K562 (cell line): Measurements from ENCODE around the gene ROBO3. TPM values are rescaled to one million over a fixed set of nuclear protein-coding genes. Genes with fewer than 3 reads are reported as not detected.

Experiments used
- ATAC-seq: fragments of 200-7000 bp; cut with Tn5 transposase; 3 replicates; pipeline ENCODE4 v1.9.1; 2020; ENCODE audit warnings: moderate library complexity
- BruUV-seq: library from RNA; stranded (reverse); fragments of 400-500 nt; replicated peaks from 2 replicates; lab custom pipeline; 2021; lab: Mats Ljungman, UMichigan
- CTCF ChIA-PET: fragments of 300-600 bp; formaldehyde crosslinking; extraction: SDS; loops from one replicate; lab custom pipeline; 2021; ENCODE audit warnings: low intra/inter-chr PET ratio; lab: Yijun Ruan, JAX
- POLR2A ChIA-PET: fragments of 300-600, 350-650 bp; sonication (Branson Sonifier 250); formaldehyde crosslinking; extraction: SDS; loops from one replicate; lab custom pipeline; 2021; ENCODE audit warnings: antibody characterized with exemption, inconsistent platforms; lab: Yijun Ruan, JAX
- DNase-seq, 4 experiments: peaks; one replicate each; pipeline versions ENCODE4 v3.0.0 to v3.0.0-alpha.2; 2011 to 2018; ENCODE audit warnings: low spot score in 3 of 4, mixed read lengths in 3 of 4; ENCODE audit errors: extremely low read depth in 1 of 4
- FAIRE-seq: peaks from 2 replicates; lab custom pipeline; 2011; peaks lifted over from hg19 to GRCh38; lab: Jason Lieb, UNC
- H2AFZ ChIP-seq: 2 replicates; pipeline ENCODE4 v1.6.0; 2011; ENCODE audit warnings: low read depth, low read length, control low read depth, inconsistent platforms
- H3K27ac ChIP-seq: fragments of 200-600 bp; 3 replicates; pipeline ENCODE4 v1.8.0; 2011; ENCODE audit warnings: low read depth, mild to moderate bottlenecking, control low read depth, inconsistent platforms, low read length, moderate library complexity, mixed read lengths; ENCODE audit errors: extremely low read depth
- H3K27me3 ChIP-seq, 2 experiments: fragments of 300-600 bp in 1 of 2; 2 replicates in 1 of 2; 3 replicates in 1 of 2; pipeline versions ENCODE4 v1.6.0 to v1.8.0; 2011; ENCODE audit warnings: inconsistent platforms in 2 of 2, low read length in 2 of 2, mild to moderate bottlenecking in 1 of 2, mixed read lengths in 1 of 2, moderate library complexity in 1 of 2; ENCODE audit not compliant: control insufficient read depth in 2 of 2, insufficient read depth in 2 of 2
- H3K36me3 ChIP-seq: fragments of 300-600 bp; 3 replicates; pipeline ENCODE4 v1.8.0; 2011; ENCODE audit warnings: mild to moderate bottlenecking, low read length, inconsistent platforms; ENCODE audit not compliant: control insufficient read depth, insufficient read depth
- H3K4me1 ChIP-seq, 2 experiments: fragments of 200-600 bp in 1 of 2; replicated peaks in 1 of 2; 2 replicates in 1 of 2; 3 replicates in 1 of 2; pipeline versions ENCODE4 v1.5.1 to v1.8.0; 2011; ENCODE audit warnings: inconsistent platforms in 2 of 2, low read length in 2 of 2, mild to moderate bottlenecking in 1 of 2, mixed read lengths in 1 of 2, moderate library complexity in 1 of 2; ENCODE audit not compliant: control insufficient read depth in 2 of 2, insufficient read depth in 2 of 2
- H3K4me2 ChIP-seq: 2 replicates; pipeline ENCODE4 v1.6.1; 2011; ENCODE audit warnings: low read length, control low read depth, inconsistent platforms, mixed read lengths; ENCODE audit not compliant: insufficient read depth
- H3K4me3 ChIP-seq: fragments of 200-600 bp; sonication (generic), shearing (Covaris generic); 2 replicates; pipeline ENCODE4 v1.5.1; 2016; ENCODE audit warnings: control low read depth, inconsistent platforms
- H3K79me2 ChIP-seq: fragments of 200-600 bp; 3 replicates; pipeline ENCODE4 v1.8.0; 2011; ENCODE audit warnings: low read length, inconsistent platforms; ENCODE audit not compliant: control insufficient read depth, insufficient read depth
- H3K9ac ChIP-seq, 2 experiments: 2 replicates each; pipeline versions ENCODE4 v1.6.0 to v1.6.1; 2011; ENCODE audit warnings: low read depth in 2 of 2, low read length in 2 of 2, control low read depth in 1 of 2, inconsistent platforms in 1 of 2, mild to moderate bottlenecking in 1 of 2, mixed read lengths in 1 of 2; ENCODE audit not compliant: insufficient read depth in 1 of 2
- H3K9me1 ChIP-seq: one replicate; pipeline ENCODE4 v1.6.0; 2011; ENCODE audit warnings: inconsistent platforms, mild to moderate bottlenecking, low read length, moderate library complexity; ENCODE audit not compliant: control insufficient read depth, insufficient read depth
- H3K9me3 ChIP-seq: replicated peaks from 2 replicates; pipeline ENCODE4 v1.5.1; 2011; ENCODE audit warnings: low read depth, low read length, inconsistent platforms; ENCODE audit not compliant: control insufficient read depth, insufficient read depth
- H4K20me1 ChIP-seq: replicated peaks from 2 replicates; pipeline ENCODE4 v1.6.1; 2011; ENCODE audit warnings: low read length, inconsistent platforms, mixed read lengths; ENCODE audit not compliant: control insufficient read depth, insufficient read depth
- IRF2 ChIP-seq: sonication (generic); formaldehyde crosslinking; IDR thresholded peaks from 2 replicates; pipeline ENCODE4 v1.8.1; 2022; ENCODE audit warnings: mild to moderate bottlenecking, missing genetic modification reagents
- JUNB ChIP-seq: fragments of 450-650 bp; formaldehyde crosslinking; conservative IDR thresholded peaks from 2 replicates; pipeline ENCODE4 v1.4.0; 2020; ENCODE audit warnings: mild to moderate bottlenecking
- KLF16 ChIP-seq: IDR thresholded peaks from 2 replicates; pipeline ENCODE4 v1.6.1; 2016; ENCODE audit warnings: antibody characterized with exemption
- LARP7 ChIP-seq: fragments of 450-650 bp; IDR thresholded peaks from 2 replicates; pipeline ENCODE4 v1.6.1; 2016
- MECOM ChIP-seq: fragments of 250-450 bp; sonication (Bioruptor Pico); IDR thresholded peaks from 2 replicates; pipeline ENCODE4 v1.8.0; 2022; ENCODE audit warnings: inconsistent platforms
- PHF8 ChIP-seq: fragments of 200-600 bp; sonication (generic); IDR thresholded peaks from 2 replicates; pipeline ENCODE4 v1.6.1; 2012; ENCODE audit warnings: mixed run types, mild to moderate bottlenecking, inconsistent platforms, low read length, moderate library complexity, borderline replicate concordance
- SLC30A9 ChIP-seq: fragments of 250-450 bp; sonication (Bioruptor Pico); IDR thresholded peaks from 2 replicates; pipeline ENCODE4 v1.8.0; 2022; ENCODE audit warnings: mild to moderate bottlenecking, moderate library complexity
- TFAP4 ChIP-seq: sonication (generic); formaldehyde crosslinking; IDR thresholded peaks from 2 replicates; pipeline ENCODE4 v1.8.0; 2022; ENCODE audit warnings: missing genetic modification reagents, mild to moderate bottlenecking, moderate library complexity, borderline replicate concordance
- U2AF2 ChIP-seq: fragments of 200-400 bp; formaldehyde crosslinking; optimal IDR thresholded peaks from 2 replicates; pipeline ENCODE3; 2017; ENCODE audit warnings: low read depth, mild to moderate bottlenecking, low read length
- ZNF274 ChIP-seq: IDR thresholded peaks from 2 replicates; pipeline ENCODE4 v1.6.1; 2011; ENCODE audit warnings: low read depth, mild to moderate bottlenecking, low read length, moderate library complexity, borderline replicate concordance
- ZNF780A ChIP-seq: fragments of 250-450 bp; sonication (Bioruptor Pico); IDR thresholded peaks from 2 replicates; pipeline ENCODE4 v1.5.0; 2021; ENCODE audit warnings: mild to moderate bottlenecking
- WGBS: fragments of 100-300 bp; shearing (Covaris generic); methylation state at CpG from one replicate; pipeline ENCODE4 v1.1.6; 2016; ENCODE audit warnings: low coverage, mixed read lengths; ENCODE audit not compliant: insufficient coverage; ENCODE audit errors: missing lambda C conversion rate; 5-methylcytosine and 5-hydroxymethylcytosine counted together
- in situ Hi-C: fragments of 300-500 bp; cut with MboI; formaldehyde crosslinking; loops from 4 replicates; pipeline ENCODE4 v1.15.0; 2018; ENCODE audit warnings: inconsistent platforms, mixed read lengths
- intact Hi-C: fragments of 100-400 bp; cut with micrococcal nuclease; formaldehyde crosslinking; loops from 2 replicates; pipeline ENCODE4 v1.14.2; 2022
- polyA plus RNA-seq, 8 experiments: library from polyadenylated mRNA; depleted of rRNA in 4 of 8; stranded (reverse) in 5 of 8; unstranded in 3 of 8; fragments of >200 nt; fragmentation: Nextera tagmentation in 2 of 8; fragmentation: Illumina TruSeq in 1 of 8; extraction: Ambion mirVana in 2 of 8; extraction: Trizol in 1 of 8; gene quantifications; 2 replicates each; pipeline versions ENCODE4 v1.2.1 to v1.2.3, GENCODE V29; 2011 to 2014; ENCODE audit warnings: inconsistent platforms in 1 of 8, missing spikeins in 1 of 8
- total RNA-seq, 7 experiments: library from RNA; depleted of rRNA in 6 of 7; stranded (reverse); fragments of >200 nt in 6 of 7; fragmentation: Illumina TruSeq in 2 of 7; extraction: Trizol in 2 of 7; gene quantifications; 2 replicates each; pipeline versions ENCODE4 v1.2.1 to v1.2.3, GENCODE V29; 2011 to 2021; ENCODE audit warnings: low replicate concordance in 1 of 7

Gene ROBO3
- total and polyA plus RNA-seq, 9 of the 15 experiments (the other 6 are each of a cell fraction or from before 2014, with no cell fraction given): 0.29 to 1.4 (median 0.97) TPM; not detected in 2

- no peak for TF ChIP-seq ZNF274
- TF ChIP-seq MECOM (CRISPR knock-in tag): no peak
- no peak for TF ChIP-seq LARP7
- TF ChIP-seq U2AF2: no peak
- no peak for TF ChIP-seq PHF8
- no peak for TF ChIP-seq KLF16
- no peak for TF ChIP-seq SLC30A9 (CRISPR knock-in tag)
- TF ChIP-seq IRF2: no peak
- no peak for TF ChIP-seq TFAP4 (CRISPR knock-in tag)
- no peak for TF ChIP-seq JUNB (CRISPR knock-in tag)
- TF ChIP-seq ZNF780A (CRISPR knock-in tag): no peak
- Histone ChIP-seq H3K27me3 (peaks cover 15 to 75% of the 10 kb centered on the region in 2 experiments; a peak in 4 of 5 replicates), H3K79me2 (no peaks in the 10 kb centered on the region), H3K27ac (no peak overlapping the region), H3K9me3 (no peaks in the 10 kb centered on the region), H3K36me3 (no peaks in the 10 kb centered on the region), H3K4me1 (peaks cover 0 to 27% of the 10 kb centered on the region in 2 experiments; a peak in 3 of 5 replicates), H3K4me3 (no peak overlapping the region), H4K20me1 (no peaks in the 10 kb centered on the region), H3K9ac (no peak overlapping the region), H2AFZ (peak overlapping the region; percentile 97), H3K4me2 (no peak overlapping the region), H3K9me1 (no peaks in the 10 kb centered on the region)
- DNase-seq: no peak
- intact Hi-C loops (no loop called here), in situ Hi-C loops (no loop called here)
- FAIRE-seq: no peak
- ChIA-PET CTCF (interaction anchor here (0.8 kb wide), 1 partner anchor 231 kb away, joined by 3 read pairs; no protein-coding TSS in a partner anchor), POLR2A (interaction anchor here (1.3 kb wide), 1 partner anchor 9 kb away, joined by 5 read pairs; no protein-coding TSS in a partner anchor)
- ATAC-seq: no peak
- WGBS: 27% methylated on average over 2 of the region's 3 CpGs
- BruUV-seq: no TSS peak
These were observed 10.2 kb downstream of the ROBO3 start for GRCh38 chr11:124875401-124875800.
